GM12892 (cell line): ENCODE results near the gene COQ10A.
"Not testable (repeated sequence)": the region's sequence is repeated elsewhere in the genome, so short reads cannot be mapped to it uniquely, and the experiment has no call there.

Experiments
- POLR2A ChIP-seq: IDR thresholded peaks from 2 replicates; pipeline ENCODE4 v1.6.1; 2011; ENCODE audit warnings: low read depth, low read length, control low read depth
- TAF1 ChIP-seq: IDR thresholded peaks from 2 replicates; pipeline ENCODE4 v1.6.1; 2011; ENCODE audit warnings: low read depth, mild to moderate bottlenecking, control low read depth, low read length, borderline replicate concordance

DNA sequence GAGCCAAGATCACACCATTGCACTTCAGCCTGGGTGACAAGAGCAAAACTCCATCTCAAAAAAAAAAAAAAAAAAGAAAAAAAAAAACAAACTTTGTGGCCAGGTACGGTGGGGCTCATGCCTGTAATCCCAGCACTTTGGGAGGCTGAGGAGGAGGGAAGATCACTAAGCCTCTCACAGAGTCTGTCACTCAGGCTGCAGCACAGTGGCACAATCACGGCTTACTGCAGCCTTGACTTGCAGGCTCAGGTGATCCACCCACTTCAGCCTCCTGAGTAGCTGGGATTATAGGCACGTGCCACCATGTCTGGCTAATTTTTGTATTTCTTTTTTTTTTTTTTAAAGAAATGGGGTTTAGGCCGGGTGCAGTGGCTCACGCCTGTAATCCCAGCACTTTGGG lies 17.5 kb downstream of the COQ10A start:
- not testable (repeated sequence) for TF ChIP-seq TAF1, POLR2A
